Small intestine (tissue), 7 donors: ENCODE measurements around the gene FBXO39. TPM values are rescaled to one million over a fixed set of nuclear protein-coding genes. Genes with fewer than 3 reads are reported as not detected.

ENCODE experiments used
- DNase-seq, 2 donors: peaks; one replicate each; pipeline versions ENCODE4 v3.0.0 to v3.0.0-alpha.2; 2013
- FAIRE-seq: peaks from 2 replicates; lab custom pipeline; 2012; peaks lifted over from hg19 to GRCh38; lab: Jason Lieb, UNC
- H3K27ac ChIP-seq, 3 donors: one replicate each; pipeline ENCODE4 v1.5.1; 2013; ENCODE audit warnings: low read length in 2 of 3, mild to moderate bottlenecking in 2 of 3, control low read depth in 1 of 3, inconsistent platforms in 1 of 3, low read depth in 1 of 3, moderate library complexity in 1 of 3
- H3K27me3 ChIP-seq, 3 donors: one replicate each; pipeline ENCODE4 v1.6.1; 2013; ENCODE audit warnings: low read length in 3 of 3, inconsistent platforms in 1 of 3; ENCODE audit not compliant: control insufficient read depth in 3 of 3, insufficient read depth in 3 of 3
- H3K36me3 ChIP-seq, 3 donors: one replicate each; pipeline ENCODE4 v1.6.1; 2013; ENCODE audit warnings: low read length in 3 of 3, inconsistent platforms in 1 of 3, low read depth in 1 of 3, mild to moderate bottlenecking in 1 of 3, moderate library complexity in 1 of 3; ENCODE audit not compliant: control insufficient read depth in 3 of 3, insufficient read depth in 2 of 3
- H3K4me1 ChIP-seq, 3 donors: one replicate each; pipeline ENCODE4 v1.6.1; 2013; ENCODE audit warnings: low read length in 2 of 3, inconsistent platforms in 1 of 3, low read depth in 1 of 3, mild to moderate bottlenecking in 1 of 3, moderate library complexity in 1 of 3; ENCODE audit not compliant: control insufficient read depth in 3 of 3, insufficient read depth in 2 of 3
- H3K4me3 ChIP-seq, 3 donors: one replicate each; pipeline ENCODE4 v1.5.1; 2013; ENCODE audit warnings: low read length in 3 of 3, control low read depth in 1 of 3, inconsistent platforms in 1 of 3, low read depth in 1 of 3, mild to moderate bottlenecking in 1 of 3, moderate library complexity in 1 of 3
- H3K9me3 ChIP-seq, 2 donors: one replicate each; pipeline ENCODE4 v1.6.1; 2013; ENCODE audit warnings: low read depth in 1 of 2, low read length in 1 of 2; ENCODE audit not compliant: control insufficient read depth in 2 of 2, insufficient read depth in 1 of 2
- WGBS, 3 donors: extraction: QIAGEN DNeasy Blood & Tissue Kit; methylation state at CpG; one replicate each; pipeline ENCODE4 v1.1.7; 2013; 5-methylcytosine and 5-hydroxymethylcytosine counted together
- polyA plus RNA-seq, 4 donors: library from polyadenylated mRNA; stranded (reverse) in 3 of 4; unstranded in 1 of 4; fragments of 200-250 nt in 3 of 4; fragments of 120-200 nt in 1 of 4; gene quantifications; one replicate each; pipeline versions ENCODE4 v1.2.1 to v1.2.3, GENCODE V29; 2013
- donor health status: healthy with polysubstance abuse.
- donor health status: control.
- donor health status: control.
- donor health status: Bipolar disorder and iron deficiency.
- donor health status: healthy.

The FBXO39 gene
- polyA plus RNA-seq, 4 donors, result 0.66 to 1.2 TPM; not detected in 2

GRCh38 chr17:6779411-6779810, 3.4 kb downstream of the FBXO39 start:
- peak; percentile 58 to 70 for DNase-seq
- Histone ChIP-seq H3K4me3 (no peak overlapping the region), H3K4me1 (peaks cover 0 to 3% (median 0%) of the 10 kb centered on the region in 3 donors), H3K9me3 (peaks cover 0 to 21% of the 10 kb centered on the region in 2 donors), H3K27me3 (peaks cover 0 to 14% (median 0%) of the 10 kb centered on the region in 3 donors), H3K27ac (no peak overlapping the region), H3K36me3 (no peaks in the 10 kb centered on the region)
- FAIRE-seq, result no peak
- WGBS, 3 donors, result 53 to 76% (median 74%) methylated on average over 2 of the region's 2 CpGs

GRCh38 chr17:6780001-6780400, 4.0 kb downstream of the FBXO39 start:
- H3K4me1 ChIP-seq, result peaks cover 0 to 3% (median 0%) of the 10 kb centered on the region in 3 donors
- WGBS, 3 donors, result 75 to 83% (median 78%) methylated on average over 8 of the region's 8 CpGs
- H3K27ac ChIP-seq, result no peak overlapping the region
- H3K27me3 ChIP-seq, result peaks cover 0 to 14% (median 0%) of the 10 kb centered on the region in 3 donors
- no peak for DNase-seq
- peaks cover 0 to 16% of the 10 kb centered on the region in 2 donors for H3K9me3 ChIP-seq
- no peaks in the 10 kb centered on the region for H3K36me3 ChIP-seq
- H3K4me3 ChIP-seq, result no peak overlapping the region
- FAIRE-seq, result no peak

- WGBS, 3 donors, result 70 to 82% (median 70%) methylated on average over 3 of the region's 3 CpGs
- peaks cover 0 to 3% (median 0%) of the 10 kb centered on the region in 3 donors for H3K4me1 ChIP-seq
- no peak for DNase-seq
- no peak for FAIRE-seq
- peaks cover 0 to 9% (median 0%) of the 10 kb centered on the region in 3 donors for H3K27me3 ChIP-seq
- no peak overlapping the region for H3K27ac ChIP-seq
- no peaks in the 10 kb centered on the region for H3K36me3 ChIP-seq
- no peak overlapping the region for H3K4me3 ChIP-seq
- H3K9me3 ChIP-seq, result peaks cover 0 to 12% of the 10 kb centered on the region in 2 donors
These were observed 4.9 kb downstream of the FBXO39 start for GRCh38 chr17:6780886-6781285.

GRCh38 chr17:6782244-6782643, 6.2 kb downstream of the FBXO39 start:
- H3K4me3 ChIP-seq, result no peak overlapping the region
- DNase-seq (no peak), FAIRE-seq (no peak)
- H3K27ac ChIP-seq, result no peak overlapping the region
- no peaks in the 10 kb centered on the region for H3K27me3 ChIP-seq
- H3K9me3 ChIP-seq, result peaks cover 0 to 10% of the 10 kb centered on the region in 2 donors
- 85 to 95% (median 95%) methylated on average over 4 of the region's 4 CpGs for WGBS, 3 donors
- peaks cover 0 to 3% (median 0%) of the 10 kb centered on the region in 3 donors for H3K4me1 ChIP-seq
- no peaks in the 10 kb centered on the region for H3K36me3 ChIP-seq

GRCh38 chr17:6786618-6787017, 10.6 kb downstream of the FBXO39 start:
- no peak for DNase-seq
- Histone ChIP-seq H3K4me3 (no peak overlapping the region), H3K36me3 (no peaks in the 10 kb centered on the region), H3K9me3 (no peaks in the 10 kb centered on the region), H3K4me1 (no peaks in the 10 kb centered on the region), H3K27ac (no peak overlapping the region), H3K27me3 (peaks cover 0 to 7% (median 0%) of the 10 kb centered on the region in 3 donors)
- WGBS, 3 donors, result 72 to 74% (median 73%) methylated on average over 8 of the region's 8 CpGs
- no peak for FAIRE-seq

- H3K9me3 ChIP-seq, result no peaks in the 10 kb centered on the region
- FAIRE-seq (no peak), DNase-seq (no peak)
- 45 to 48% (median 46%) methylated on average over 10 of the region's 10 CpGs for WGBS, 3 donors
- H3K27ac ChIP-seq, result no peak overlapping the region
- no peaks in the 10 kb centered on the region for H3K36me3 ChIP-seq
- no peaks in the 10 kb centered on the region for H3K4me1 ChIP-seq
- peaks cover 0 to 7% (median 0%) of the 10 kb centered on the region in 3 donors for H3K27me3 ChIP-seq
- H3K4me3 ChIP-seq, result no peak overlapping the region
These were observed 11.2 kb downstream of the FBXO39 start for GRCh38 chr17:6787081-6787693.

- no peaks in the 10 kb centered on the region for H3K9me3 ChIP-seq
- H3K4me1 ChIP-seq, result no peaks in the 10 kb centered on the region
- WGBS, 3 donors, result 23 to 63% (median 46%) methylated on average over 4 of the region's 4 CpGs
- H3K36me3 ChIP-seq, result no peaks in the 10 kb centered on the region
- FAIRE-seq (no peak), DNase-seq (peak in 1 of 2 donors; percentile 34)
- peaks cover 0 to 7% (median 0%) of the 10 kb centered on the region in 3 donors for H3K27me3 ChIP-seq
- H3K27ac ChIP-seq, result no peak overlapping the region
- H3K4me3 ChIP-seq, result no peak overlapping the region
These were observed 13.1 kb downstream of the FBXO39 start for GRCh38 chr17:6789146-6789545.

- Histone ChIP-seq H3K9me3 (no peaks in the 10 kb centered on the region), H3K27me3 (peaks cover 0 to 4% (median 0%) of the 10 kb centered on the region in 3 donors), H3K4me3 (no peak overlapping the region), H3K4me1 (peaks cover 0 to 14% (median 0%) of the 10 kb centered on the region in 3 donors), H3K36me3 (no peaks in the 10 kb centered on the region), H3K27ac (no peak overlapping the region)
- no peak for DNase-seq
- FAIRE-seq, result no peak
- 65 to 81% (median 79%) methylated on average over 5 of the region's 5 CpGs for WGBS, 3 donors
These were observed 17.9 kb downstream of the FBXO39 start for GRCh38 chr17:6793748-6794493.
